ENCODE measurements around the gene COL1A2. TPM values are rescaled to one million over a fixed set of nuclear protein-coding genes. Genes with fewer than 3 reads are reported as not detected.

COL1A2 gene
- total and polyA plus RNA-seq, 2 of the 8 experiments (the other 6 are each of a cell fraction or from before 2014, with no cell fraction given), result 45.2 to 87.2 TPM

DNA sequence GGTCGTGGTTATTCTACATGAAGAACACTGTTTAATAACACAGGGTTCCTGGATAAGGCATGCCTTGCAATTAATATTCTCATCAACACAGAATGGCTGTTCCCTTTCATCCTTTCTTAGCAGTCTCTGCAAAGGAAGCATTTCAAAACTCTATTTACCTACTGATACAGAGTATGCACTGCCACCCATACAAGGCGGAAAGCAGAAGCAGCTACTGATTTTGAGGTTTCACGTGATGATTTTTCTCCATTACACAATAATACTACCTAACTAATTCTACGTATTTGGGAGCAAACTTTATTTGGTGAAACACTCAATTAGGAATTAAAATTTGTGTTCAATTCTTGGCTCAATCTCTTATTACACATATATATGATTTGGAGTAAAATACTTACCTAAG is 43.0 kb upstream of the COL1A2 start (continued):
- TF ChIP-seq CHD7 (IDR thresholded peaks at IDR 0.05; ENCODE audit: insufficient replicate concordance, low read length), result no peak
- TF ChIP-seq RAD21 (IDR thresholded peaks at IDR 0.05 in 1 of 2, conservative IDR thresholded peaks at IDR 0.05 in 1 of 2; ENCODE audit: low read depth in 2 of 2, low read length in 2 of 2), result no peak
- no peak for TF ChIP-seq EGR1 (IDR thresholded peaks at IDR 0.05; ENCODE audit: borderline replicate concordance, low read depth, low read length)
- TF ChIP-seq NRF1 (IDR thresholded peaks at IDR 0.05; ENCODE audit: low read depth, low read length), result no peak
- no peak for TF ChIP-seq NANOG (IDR thresholded peaks at IDR 0.05; ENCODE audit: insufficient read depth, low read depth, low read length, poor library complexity, severe bottlenecking)
- no peak for TF ChIP-seq TAF7 (optimal IDR thresholded peaks at IDR 0.05; ENCODE audit: borderline replicate concordance, low read depth, low read length)
- no peak for TF ChIP-seq CHD2 (IDR thresholded peaks at IDR 0.05; ENCODE audit: low read length)
- TF ChIP-seq EZH2 (IDR thresholded peaks at IDR 0.05; ENCODE audit: low read depth, low read length, severe bottlenecking), result no peak
- no peak for TF ChIP-seq BRCA1 (IDR thresholded peaks at IDR 0.05; ENCODE audit: low read depth, low read length)
- no peak for TF ChIP-seq ZNF274 (IDR thresholded peaks at IDR 0.05; ENCODE audit: borderline replicate concordance, extremely low read depth, low read length)
- no peak for TF ChIP-seq ASH2L (IDR thresholded peaks at IDR 0.05; ENCODE audit: low read length)
- TF ChIP-seq TCF12 (IDR thresholded peaks at IDR 0.05; ENCODE audit: low read depth, low read length), result no peak
